HepG2 (cell line): ENCODE results near the gene ARHGEF10L. TPM values are rescaled to one million over a fixed set of nuclear protein-coding genes. Genes with fewer than 3 reads are reported as not detected.

Experiments
- CBFB ChIP-seq: sonication (generic); formaldehyde crosslinking; IDR thresholded peaks from 2 replicates; pipeline ENCODE4 v1.4.0; 2020; ENCODE audit warnings: missing genetic modification reagents
- CCAR2 ChIP-seq: fragments of 200-400 bp; formaldehyde crosslinking; optimal IDR thresholded peaks from 2 replicates; pipeline ENCODE3; 2018; ENCODE audit warnings: low read depth, mild to moderate bottlenecking, low read length, moderate library complexity
- EED ChIP-seq: sonication (generic); formaldehyde crosslinking; IDR thresholded peaks from 2 replicates; pipeline ENCODE4 v1.5.0; 2020; ENCODE audit warnings: mild to moderate bottlenecking, missing genetic modification reagents
- ELK4 ChIP-seq: sonication (generic); formaldehyde crosslinking; IDR thresholded peaks from 2 replicates; pipeline ENCODE4 v1.9.0; 2021; ENCODE audit warnings: missing genetic modification reagents, borderline replicate concordance
- HIVEP1 ChIP-seq: sonication (generic); formaldehyde crosslinking; IDR thresholded peaks from 2 replicates; pipeline ENCODE4 v1.4.0; 2020; ENCODE audit warnings: mild to moderate bottlenecking, missing genetic modification reagents
- JUNB ChIP-seq: sonication (generic); formaldehyde crosslinking; IDR thresholded peaks from 2 replicates; pipeline ENCODE4 v1.8.0; 2022; ENCODE audit warnings: missing genetic modification reagents, mild to moderate bottlenecking, borderline replicate concordance
- NFIB ChIP-seq: sonication (generic); formaldehyde crosslinking; IDR thresholded peaks from 2 replicates; pipeline ENCODE4 v1.9.0; 2021; ENCODE audit warnings: missing genetic modification reagents, mild to moderate bottlenecking, borderline replicate concordance
- NR2F1 ChIP-seq, 2 experiments: fragments of 450-650 bp in 1 of 2; formaldehyde crosslinking in 1 of 2; IDR thresholded peaks; 2 replicates each; pipeline versions ENCODE4 v1.5.0 to v1.6.1; 2016 to 2020; ENCODE audit warnings: mild to moderate bottlenecking in 1 of 2, missing compliant biosample characterization in 1 of 2, missing genetic modification reagents in 1 of 2, moderate library complexity in 1 of 2
- PRMT3 ChIP-seq: sonication (generic); formaldehyde crosslinking; IDR thresholded peaks from 2 replicates; pipeline ENCODE4 v1.8.1; 2022; ENCODE audit warnings: low read depth, mild to moderate bottlenecking, moderate library complexity, missing genetic modification reagents, borderline replicate concordance
- RORA ChIP-seq: sonication (generic); formaldehyde crosslinking; IDR thresholded peaks from 2 replicates; pipeline ENCODE4 v1.5.0; 2020; ENCODE audit warnings: mild to moderate bottlenecking, missing genetic modification reagents, moderate library complexity
- TRIM24 ChIP-seq: sonication (generic); formaldehyde crosslinking; IDR thresholded peaks from 2 replicates; pipeline ENCODE4 v1.8.0; 2022; ENCODE audit warnings: mild to moderate bottlenecking, missing genetic modification reagents
- WIZ ChIP-seq: sonication (generic); formaldehyde crosslinking; IDR thresholded peaks from 2 replicates; pipeline ENCODE4 v1.5.1; 2020; ENCODE audit warnings: mild to moderate bottlenecking, missing genetic modification reagents
- ZBTB38 ChIP-seq: sonication (generic); formaldehyde crosslinking; IDR thresholded peaks from 2 replicates; pipeline ENCODE4 v1.5.1; 2020; ENCODE audit warnings: mild to moderate bottlenecking, missing genetic modification reagents
- ZKSCAN1 ChIP-seq: fragments of 150-350 bp; IDR thresholded peaks from 2 replicates; pipeline ENCODE4 v1.6.1; 2014; ENCODE audit warnings: low read length
- ZNF275 ChIP-seq: sonication (generic); formaldehyde crosslinking; IDR thresholded peaks from 2 replicates; pipeline ENCODE4 v1.8.0; 2022; ENCODE audit warnings: missing genetic modification reagents, mild to moderate bottlenecking, inconsistent platforms, borderline replicate concordance
- ZNF367 ChIP-seq: sonication (generic); formaldehyde crosslinking; IDR thresholded peaks from 2 replicates; pipeline ENCODE4 v1.4.0; 2020; ENCODE audit warnings: missing genetic modification reagents, borderline replicate concordance
- ZNF496 ChIP-seq: sonication (generic); formaldehyde crosslinking; IDR thresholded peaks from 2 replicates; pipeline ENCODE4 v1.8.1; 2023; ENCODE audit warnings: mild to moderate bottlenecking, moderate library complexity, missing genetic modification reagents; ENCODE audit not compliant: insufficient replicate concordance
- ZNF703 ChIP-seq: sonication (generic); formaldehyde crosslinking; IDR thresholded peaks from 2 replicates; pipeline ENCODE4 v1.5.1; 2020; ENCODE audit warnings: missing genetic modification reagents, mild to moderate bottlenecking, moderate library complexity, borderline replicate concordance
- ZNF709 ChIP-seq: sonication (generic); formaldehyde crosslinking; IDR thresholded peaks from 2 replicates; pipeline ENCODE4 v1.5.0; 2020; ENCODE audit warnings: mild to moderate bottlenecking, missing genetic modification reagents
- polyA plus RNA-seq, 8 experiments: library from polyadenylated mRNA; depleted of rRNA in 3 of 8; stranded (reverse) in 7 of 8; unstranded in 1 of 8; fragments of >200 nt; fragmentation: Illumina TruSeq in 4 of 8; extraction: Trizol in 4 of 8; gene quantifications; 2 replicates each; pipeline versions ENCODE4 v1.2.1 to v1.2.3, GENCODE V29; 2011 to 2016; ENCODE audit warnings: low read depth in 4 of 8, missing spikeins in 1 of 8, mixed read lengths in 1 of 8; ENCODE audit not compliant: insufficient read depth in 1 of 8
- total RNA-seq, 5 experiments: library from RNA; depleted of rRNA; stranded (reverse); fragments of >200 nt; fragmentation: Illumina TruSeq; extraction: Trizol; gene quantifications; 2 replicates each; pipeline ENCODE4 v1.2.3, GENCODE V29; 2016; ENCODE audit warnings: low read depth in 1 of 5
- TF ChIP-seq, protein P1 (sequence below): sonication (generic); formaldehyde crosslinking; IDR thresholded peaks from 2 replicates; pipeline ENCODE4 v1.5.1; 2020; ENCODE audit warnings: missing genetic modification reagents, mild to moderate bottlenecking, borderline replicate concordance
- TF ChIP-seq, protein P2 (sequence below): sonication (generic); formaldehyde crosslinking; IDR thresholded peaks from 2 replicates; pipeline ENCODE4 v1.5.0; 2020; ENCODE audit warnings: missing genetic modification reagents
- TF ChIP-seq, protein P3 (sequence below), 2 experiments: fragments of 450-650 bp in 1 of 2; sonication (generic) in 1 of 2; formaldehyde crosslinking; IDR thresholded peaks; 2 replicates each; pipeline versions ENCODE4 v1.5.0 to v1.8.0; 2020 to 2022; ENCODE audit warnings: mild to moderate bottlenecking in 1 of 2, missing genetic modification reagents in 1 of 2

Gene ARHGEF10L
- total and polyA plus RNA-seq, 2 of the 13 experiments (the other 11 are each of a cell fraction or from before 2014, with no cell fraction given) = 46.5 to 78.3 TPM

DNA sequence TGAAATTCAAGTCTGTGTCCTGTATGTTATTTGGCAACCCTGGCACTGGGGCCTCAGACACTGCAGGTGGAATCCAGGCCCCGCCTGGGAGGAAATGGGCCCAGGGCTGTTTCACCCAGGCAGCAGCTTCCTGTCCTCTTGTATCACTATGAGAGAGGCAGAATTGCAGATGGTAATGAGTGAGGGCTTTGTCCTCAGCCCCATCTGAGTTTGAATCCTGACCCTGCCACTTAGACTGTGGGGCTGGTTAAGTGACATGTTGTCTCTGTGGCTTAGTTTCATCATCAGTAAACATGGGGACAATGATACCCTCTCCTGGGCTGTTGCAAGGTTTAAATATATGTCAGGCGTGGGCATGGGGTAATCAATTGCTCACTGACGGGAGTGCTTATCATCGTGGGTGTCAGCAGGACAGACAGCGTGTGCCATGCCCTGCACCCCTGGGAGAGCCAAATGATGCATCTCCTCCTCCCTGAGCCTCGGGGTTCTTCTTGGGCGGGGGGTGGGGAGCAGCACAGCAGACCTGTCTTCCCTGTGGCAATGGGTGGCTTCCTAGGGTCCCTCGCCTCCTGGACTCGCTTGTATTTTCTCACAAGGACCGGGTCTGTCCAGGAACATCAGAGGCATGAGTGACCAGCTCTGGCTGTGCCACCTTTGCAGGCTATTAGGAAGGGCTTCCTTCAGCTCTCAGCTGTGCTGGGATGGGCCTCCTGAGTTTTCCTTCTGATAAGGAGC is 42.1 kb downstream of the ARHGEF10L start (continued):
- no peak for TF ChIP-seq ELK4
- TF ChIP-seq ZKSCAN1 = no peak
- TF ChIP-seq NR2F1 (CRISPR knock-in tag; IDR thresholded peaks at IDR 0.05) = 0 out of 4 replicates have a peak, but pooled peaks of 1 of the 2 experiments have one; percentile 46
- no peak for TF ChIP-seq TRIM24 (CRISPR knock-in tag)
- TF ChIP-seq ZBTB38 = no peak
- no peak for TF ChIP-seq RORA (CRISPR knock-in tag)
- TF ChIP-seq, protein P1, sequence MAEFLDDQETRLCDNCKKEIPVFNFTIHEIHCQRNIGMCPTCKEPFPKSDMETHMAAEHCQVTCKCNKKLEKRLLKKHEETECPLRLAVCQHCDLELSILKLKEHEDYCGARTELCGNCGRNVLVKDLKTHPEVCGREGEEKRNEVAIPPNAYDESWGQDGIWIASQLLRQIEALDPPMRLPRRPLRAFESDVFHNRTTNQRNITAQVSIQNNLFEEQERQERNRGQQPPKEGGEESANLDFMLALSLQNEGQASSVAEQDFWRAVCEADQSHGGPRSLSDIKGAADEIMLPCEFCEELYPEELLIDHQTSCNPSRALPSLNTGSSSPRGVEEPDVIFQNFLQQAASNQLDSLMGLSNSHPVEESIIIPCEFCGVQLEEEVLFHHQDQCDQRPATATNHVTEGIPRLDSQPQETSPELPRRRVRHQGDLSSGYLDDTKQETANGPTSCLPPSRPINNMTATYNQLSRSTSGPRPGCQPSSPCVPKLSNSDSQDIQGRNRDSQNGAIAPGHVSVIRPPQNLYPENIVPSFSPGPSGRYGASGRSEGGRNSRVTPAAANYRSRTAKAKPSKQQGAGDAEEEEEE = no peak
- TF ChIP-seq ZNF275 (CRISPR knock-in tag) = no peak
- TF ChIP-seq WIZ (CRISPR knock-in tag) = no peak
- TF ChIP-seq, protein P2, sequence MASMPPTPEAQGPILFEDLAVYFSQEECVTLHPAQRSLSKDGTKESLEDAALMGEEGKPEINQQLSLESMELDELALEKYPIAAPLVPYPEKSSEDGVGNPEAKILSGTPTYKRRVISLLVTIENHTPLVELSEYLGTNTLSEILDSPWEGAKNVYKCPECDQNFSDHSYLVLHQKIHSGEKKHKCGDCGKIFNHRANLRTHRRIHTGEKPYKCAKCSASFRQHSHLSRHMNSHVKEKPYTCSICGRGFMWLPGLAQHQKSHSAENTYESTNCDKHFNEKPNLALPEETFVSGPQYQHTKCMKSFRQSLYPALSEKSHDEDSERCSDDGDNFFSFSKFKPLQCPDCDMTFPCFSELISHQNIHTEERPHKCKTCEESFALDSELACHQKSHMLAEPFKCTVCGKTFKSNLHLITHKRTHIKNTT (CRISPR knock-in tag) = no peak
- no peak for TF ChIP-seq NFIB
- no peak for TF ChIP-seq ZNF367
- TF ChIP-seq JUNB (CRISPR knock-in tag) = no peak
- no peak for TF ChIP-seq ZNF496
- TF ChIP-seq CBFB (CRISPR knock-in tag) = peak; percentile 73; the same call in 1 of the 2 replicates
- TF ChIP-seq ZNF703 (CRISPR knock-in tag) = no peak
- TF ChIP-seq PRMT3 (CRISPR knock-in tag) = no peak
- no peak for TF ChIP-seq CCAR2
- no peak for TF ChIP-seq HIVEP1 (CRISPR knock-in tag)
- TF ChIP-seq, protein P3, sequence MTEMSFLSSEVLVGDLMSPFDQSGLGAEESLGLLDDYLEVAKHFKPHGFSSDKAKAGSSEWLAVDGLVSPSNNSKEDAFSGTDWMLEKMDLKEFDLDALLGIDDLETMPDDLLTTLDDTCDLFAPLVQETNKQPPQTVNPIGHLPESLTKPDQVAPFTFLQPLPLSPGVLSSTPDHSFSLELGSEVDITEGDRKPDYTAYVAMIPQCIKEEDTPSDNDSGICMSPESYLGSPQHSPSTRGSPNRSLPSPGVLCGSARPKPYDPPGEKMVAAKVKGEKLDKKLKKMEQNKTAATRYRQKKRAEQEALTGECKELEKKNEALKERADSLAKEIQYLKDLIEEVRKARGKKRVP (CRISPR knock-in tag; IDR thresholded peaks at IDR 0.05) = peak in 1 of 2 experiments; percentile 93; a peak in 2 of 4 replicates
- no peak for TF ChIP-seq EED (CRISPR knock-in tag)
- no peak for TF ChIP-seq ZNF709 (CRISPR knock-in tag)
